H1 (cell line): ENCODE measurements around the gene LIMS1. TPM values are rescaled to one million over a fixed set of nuclear protein-coding genes. Genes with fewer than 3 reads are reported as not detected.
A peak's percentile ranks its signal among the peaks of the same experiment; 100 is the strongest.

Experiments used
- CTCF ChIA-PET: fragments of 300-600 bp; sonication (Branson Sonifier 250); formaldehyde crosslinking; loops from one replicate; lab custom pipeline; 2021; ENCODE audit not compliant: partially characterized antibody; lab: Charles Lee
- POLR2A ChIA-PET: fragments of 300-600 bp; sonication (Branson Sonifier 250); formaldehyde crosslinking; loops from one replicate; lab custom pipeline; 2021; ENCODE audit warnings: inconsistent platforms; ENCODE audit not compliant: partially characterized antibody; lab: Charles Lee
- DNase-seq, 2 experiments: peaks; one replicate each; pipeline versions ENCODE4 v3.0.0 to v3.0.0-alpha.2; 2010 to 2022; ENCODE audit warnings: low spot score in 2 of 2, low read depth in 1 of 2, mixed read lengths in 1 of 2
- FAIRE-seq: peaks from 2 replicates; lab custom pipeline; 2011; peaks lifted over from hg19 to GRCh38; lab: Jason Lieb, UNC
- H2AFZ ChIP-seq: 2 replicates; pipeline ENCODE4 v1.8.1; 2012; ENCODE audit warnings: low read length, inconsistent platforms
- H2AK5ac ChIP-seq: 2 replicates; pipeline ENCODE4 v1.6.1; 2013; ENCODE audit warnings: low read depth, low read length
- H2BK120ac ChIP-seq: replicated peaks from 2 replicates; pipeline ENCODE3; 2013; ENCODE audit warnings: low read depth, low read length, inconsistent platforms
- H2BK12ac ChIP-seq: 2 replicates; pipeline ENCODE4 v1.6.1; 2013; ENCODE audit warnings: low read depth, low read length
- H2BK15ac ChIP-seq: 2 replicates; pipeline ENCODE4 v1.6.1; 2013; ENCODE audit warnings: low read length
- H2BK20ac ChIP-seq: 2 replicates; pipeline ENCODE4 v1.6.1; 2013; ENCODE audit warnings: low read length
- H2BK5ac ChIP-seq: 2 replicates; pipeline ENCODE4 v1.6.1; 2013; ENCODE audit warnings: low read depth, low read length
- H3K14ac ChIP-seq: 2 replicates; pipeline ENCODE4 v1.6.1; 2013; ENCODE audit warnings: inconsistent platforms; ENCODE audit not compliant: insufficient read length
- H3K18ac ChIP-seq: 2 replicates; pipeline ENCODE4 v1.6.1; 2013; ENCODE audit warnings: low read length; ENCODE audit errors: extremely low read depth
- H3K23ac ChIP-seq: 2 replicates; pipeline ENCODE4 v1.6.1; 2013; ENCODE audit warnings: inconsistent platforms; ENCODE audit not compliant: insufficient read length
- H3K23me2 ChIP-seq: 2 replicates; pipeline ENCODE4 v1.6.1; 2013; ENCODE audit warnings: low read depth, low read length
- H3K27ac ChIP-seq: 2 replicates; pipeline ENCODE4 v1.6.1; 2011; ENCODE audit warnings: low read depth, low read length, inconsistent platforms
- H3K27me3 ChIP-seq, 4 experiments: replicated peaks in 1 of 4; 1 replicate in 1 of 4; 2 replicates in 3 of 4; pipeline versions ENCODE4 v1.6.1 to v1.8.1; 2011 to 2013; ENCODE audit warnings: low read length in 3 of 4, mild to moderate bottlenecking in 3 of 4, inconsistent platforms in 2 of 4, mixed read lengths in 2 of 4, moderate library complexity in 1 of 4; ENCODE audit not compliant: control insufficient read depth in 3 of 4, insufficient read depth in 3 of 4; ENCODE audit errors: extremely low read depth in 1 of 4
- H3K36me3 ChIP-seq, 4 experiments: 2 replicates each; pipeline versions ENCODE4 v1.6.1 to v1.8.1; 2011 to 2013; ENCODE audit warnings: mild to moderate bottlenecking in 4 of 4, low read length in 3 of 4, moderate library complexity in 2 of 4, control low read depth in 1 of 4, inconsistent platforms in 1 of 4; ENCODE audit not compliant: insufficient read depth in 4 of 4, control insufficient read depth in 2 of 4
- H3K4ac ChIP-seq: replicated peaks from 2 replicates; pipeline ENCODE3; 2013; ENCODE audit warnings: low read length, low read depth, mixed read lengths, inconsistent platforms; ENCODE audit not compliant: insufficient read length
- H3K4me1 ChIP-seq, 4 experiments: replicated peaks in 1 of 4; 1 replicate in 1 of 4; 2 replicates in 3 of 4; pipeline versions ENCODE4 v1.6.1 to v1.8.1; 2011 to 2013; ENCODE audit warnings: low read length in 3 of 4, inconsistent platforms in 2 of 4, mixed read lengths in 1 of 4; ENCODE audit not compliant: insufficient read depth in 4 of 4, control insufficient read depth in 3 of 4
- H3K4me2 ChIP-seq, 2 experiments: 2 replicates each; pipeline versions ENCODE4 v1.6.1 to v1.8.1; 2011 to 2013; ENCODE audit warnings: low read depth in 2 of 2, low read length in 2 of 2, control low read depth in 1 of 2, inconsistent platforms in 1 of 2, mild to moderate bottlenecking in 1 of 2; ENCODE audit not compliant: insufficient read depth in 1 of 2
- H3K4me3 ChIP-seq, 4 experiments: fragments of 200-600, 300-600 bp in 1 of 4; sonication (generic), shearing (Covaris generic), sonication (Bioruptor Twin) in 1 of 4; 2 replicates each; pipeline versions ENCODE4 v1.5.1 to v1.8.1; 2011 to 2016; ENCODE audit warnings: low read length in 4 of 4, low read depth in 3 of 4, control low read depth in 2 of 4, inconsistent platforms in 2 of 4, mild to moderate bottlenecking in 2 of 4, mixed read lengths in 1 of 4, moderate library complexity in 1 of 4; ENCODE audit not compliant: insufficient read depth in 2 of 4; ENCODE audit errors: extremely low read depth in 1 of 4
- H3K56ac ChIP-seq: replicated peaks from 2 replicates; pipeline ENCODE3; 2013; ENCODE audit warnings: low read depth, mild to moderate bottlenecking, mixed read lengths, low read length, inconsistent platforms; ENCODE audit not compliant: insufficient read length
- H3K79me1 ChIP-seq: 2 replicates; pipeline ENCODE4 v1.6.1; 2013; ENCODE audit warnings: low read depth, low read length, control low read depth
- H3K79me2 ChIP-seq, 2 experiments: 2 replicates each; pipeline versions ENCODE4 v1.6.1 to v1.8.1; 2012 to 2013; ENCODE audit warnings: low read length in 2 of 2, mild to moderate bottlenecking in 2 of 2, inconsistent platforms in 1 of 2; ENCODE audit not compliant: insufficient read depth in 2 of 2, control insufficient read depth in 1 of 2
- H3K9ac ChIP-seq, 4 experiments: replicated peaks in 1 of 4; 1 replicate in 1 of 4; 2 replicates in 3 of 4; pipeline versions ENCODE4 v1.6.1 to v1.8.1; 2011 to 2013; ENCODE audit warnings: low read depth in 3 of 4, low read length in 3 of 4, control low read depth in 2 of 4, mild to moderate bottlenecking in 2 of 4, moderate library complexity in 2 of 4, inconsistent platforms in 1 of 4; ENCODE audit errors: extremely low read depth in 1 of 4
- H3K9me3 ChIP-seq, 2 experiments: 2 replicates each; pipeline versions ENCODE4 v1.6.1 to v1.8.1; 2012 to 2013; ENCODE audit warnings: mild to moderate bottlenecking in 2 of 2, moderate library complexity in 2 of 2, control low read depth in 1 of 2, inconsistent platforms in 1 of 2, low read depth in 1 of 2, low read length in 1 of 2, mixed read lengths in 1 of 2; ENCODE audit not compliant: insufficient read depth in 2 of 2
- H4K20me1 ChIP-seq, 2 experiments: replicated peaks in 1 of 2; 2 replicates each; pipeline versions ENCODE3 to v1.8.1; 2011 to 2013; ENCODE audit warnings: inconsistent platforms in 2 of 2, low read length in 2 of 2, mild to moderate bottlenecking in 1 of 2; ENCODE audit not compliant: insufficient read depth in 2 of 2, control insufficient read depth in 1 of 2
- H4K5ac ChIP-seq: 2 replicates; pipeline ENCODE4 v1.6.1; 2013; ENCODE audit warnings: low read length, low read depth, mixed read lengths, inconsistent platforms; ENCODE audit not compliant: insufficient read length
- H4K8ac ChIP-seq: 2 replicates; pipeline ENCODE4 v1.8.0; 2013; ENCODE audit warnings: mild to moderate bottlenecking, moderate library complexity, low read length, inconsistent platforms; ENCODE audit not compliant: insufficient read depth; ENCODE audit errors: extremely low read depth
- H4K91ac ChIP-seq: replicated peaks from 2 replicates; pipeline ENCODE3; 2013; ENCODE audit warnings: low read length, mixed read lengths, inconsistent platforms; ENCODE audit not compliant: insufficient read length
- CTCF ChIP-seq, 3 experiments: IDR thresholded peaks; 1 replicate in 2 of 3; 2 replicates in 1 of 3; pipeline versions ENCODE4 v1.5.1 to v1.6.1; 2011; ENCODE audit warnings: low read length in 3 of 3, mild to moderate bottlenecking in 3 of 3, inconsistent platforms in 2 of 3, low read depth in 1 of 3, moderate library complexity in 1 of 3; ENCODE audit not compliant: insufficient read depth in 1 of 3; ENCODE audit errors: control extremely low read depth in 1 of 3
- GTF2F1 ChIP-seq: IDR thresholded peaks from 2 replicates; pipeline ENCODE4 v1.6.1; 2012; ENCODE audit warnings: low read depth, low read length, improper control_type of control experiment, borderline replicate concordance
- HDAC6 ChIP-seq: IDR thresholded peaks from one replicate; pipeline ENCODE4 v1.7.1; 2012; ENCODE audit warnings: low read depth, mild to moderate bottlenecking, inconsistent platforms, low read length, moderate library complexity
- KDM1A ChIP-seq: fragments of 200-600, 300-600 bp; sonication (generic); IDR thresholded peaks from 2 replicates; pipeline ENCODE4 v1.7.1; 2016; ENCODE audit warnings: mild to moderate bottlenecking, low read length, borderline replicate concordance
- POLR2A ChIP-seq, 2 experiments: IDR thresholded peaks; 1 replicate in 1 of 2; 2 replicates in 1 of 2; pipeline ENCODE4 v1.6.1; 2011; ENCODE audit warnings: low read depth in 2 of 2, low read length in 2 of 2, mild to moderate bottlenecking in 2 of 2; ENCODE audit errors: control extremely low read depth in 1 of 2
- RAD21 ChIP-seq, 2 experiments: IDR thresholded peaks in 1 of 2; conservative IDR thresholded peaks in 1 of 2; 2 replicates each; pipeline ENCODE4 v1.6.1; 2011; ENCODE audit warnings: low read depth in 2 of 2, low read length in 2 of 2, improper control_type of control experiment in 1 of 2, inconsistent platforms in 1 of 2, mild to moderate bottlenecking in 1 of 2, moderate library complexity in 1 of 2
- RNF2 ChIP-seq: fragments of 200-900, 300-1000 bp; sonication (generic); IDR thresholded peaks from 2 replicates; pipeline ENCODE4 v1.7.1; 2016; ENCODE audit warnings: borderline replicate concordance, low read depth, mild to moderate bottlenecking, antibody characterized with exemption, low read length; ENCODE audit not compliant: poor library complexity, severe bottlenecking; ENCODE audit errors: missing control alignments
- SP4 ChIP-seq: IDR thresholded peaks from 2 replicates; pipeline ENCODE4 v1.6.1; 2012; ENCODE audit warnings: low read length, inconsistent platforms
- TAF7 ChIP-seq: optimal IDR thresholded peaks from 2 replicates; pipeline ENCODE3; 2011; ENCODE audit warnings: low read depth, mild to moderate bottlenecking, inconsistent platforms, low read length, moderate library complexity, borderline replicate concordance
- WGBS, 2 experiments: shearing (Covaris generic) in 1 of 2; methylation state at CpG; one replicate each; pipeline versions ENCODE4 v1.1.6 to v1.1.7; 2013 to 2015; ENCODE audit warnings: low lambda C conversion rate in 2 of 2, mixed read lengths in 2 of 2, inconsistent platforms in 1 of 2, low coverage in 1 of 2, missing lambda C conversion rate in 1 of 2; ENCODE audit not compliant: insufficient replicate concordance in 2 of 2, insufficient coverage in 1 of 2, insufficient read length in 1 of 2; ENCODE audit errors: extremely low coverage in 1 of 2, missing lambda C conversion rate in 1 of 2; 5-methylcytosine and 5-hydroxymethylcytosine counted together
- polyA plus RNA-seq, 7 experiments: library from polyadenylated mRNA; depleted of rRNA in 3 of 7; stranded (reverse) in 5 of 7; unstranded in 2 of 7; fragments of >200 nt in 5 of 7; fragments of 200-250 nt in 2 of 7; gene quantifications; 1 replicate in 5 of 7; 2 replicates in 1 of 7; 4 replicates in 1 of 7; pipeline versions ENCODE4 v1.2.1 to v1.2.3, GENCODE V29; 2011 to 2013; ENCODE audit warnings: missing spikeins in 2 of 7, mixed read lengths in 2 of 7
- total RNA-seq: library from RNA; stranded (reverse); fragmentation: NEBNext Ultra II Directional; extraction: Animal tissue kit (Norgen Biotek cat#: 25700); gene quantifications from 2 replicates; pipeline ENCODE4 v1.2.1, GENCODE V29; 2021

LIMS1 gene
- total and polyA plus RNA-seq, 2 of the 8 experiments (the other 6 are each of a cell fraction or from before 2014, with no cell fraction given) = 24.1 to 36.7 TPM

DNA sequence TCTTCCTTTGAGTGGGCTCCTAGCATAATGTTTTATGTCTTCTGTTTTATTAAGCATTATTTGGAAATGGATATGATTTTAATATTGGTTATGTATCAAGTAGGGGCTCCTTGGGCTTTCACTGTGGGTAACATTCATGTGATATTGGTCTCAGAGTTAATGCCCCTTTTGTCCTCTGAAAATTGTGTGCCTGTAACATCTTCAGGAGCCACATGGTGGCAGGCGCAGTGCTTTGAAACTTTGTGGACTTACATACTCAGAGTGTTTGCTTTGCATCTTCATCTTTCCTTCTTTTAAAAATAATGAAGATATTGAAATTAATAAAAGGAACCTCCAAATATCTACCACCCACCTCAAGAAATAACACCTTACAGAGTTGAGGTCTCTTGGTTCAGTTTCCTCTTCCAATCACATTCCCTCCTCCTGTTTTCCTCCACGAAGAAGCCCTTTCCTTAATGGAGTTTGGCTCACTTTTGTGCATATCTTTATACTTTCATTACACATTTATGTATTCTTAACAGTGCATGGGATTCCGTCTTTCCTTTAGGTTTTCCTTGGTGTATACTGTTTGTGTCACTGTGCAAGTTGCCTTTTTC lies 73.5 kb downstream of the LIMS1 start:
- DNase-seq (no peak), FAIRE-seq (no peak)
- Histone ChIP-seq H4K20me1 (peaks cover 0 to 2% of the 10 kb centered on the region in 2 experiments), H2AFZ (no peak overlapping the region), H3K79me2 (peaks cover 0 to 9% of the 10 kb centered on the region in 2 experiments; a peak in 2 of 4 replicates), H3K79me1 (peaks cover 3% of the 10 kb centered on the region; the same call in 1 of the 2 replicates), H3K27me3 (no peaks in the 10 kb centered on the region), H3K9ac (no peak overlapping the region), H3K4me3 (no peak overlapping the region), H3K27ac (no peak overlapping the region), H3K14ac (no peak overlapping the region), H4K5ac (no peak overlapping the region), H3K36me3 (no peaks in the 10 kb centered on the region), H2BK5ac (no peak overlapping the region)
- CTCF ChIA-PET = interaction anchor here (0.6 to 7.0 kb wide), 18 partner anchors 9 to 1828 kb away, joined by 3 to 109 read pairs (median 4); no protein-coding TSS in a partner anchor
- no peak for TF ChIP-seq KDM1A
- TF ChIP-seq POLR2A (IDR thresholded peaks at IDR 0.05; ENCODE audit: control extremely low read depth in 1 of 2, low read depth in 2 of 2, low read length in 2 of 2) = no peak
- TF ChIP-seq GTF2F1 = no peak
- no peak for TF ChIP-seq RNF2
- TF ChIP-seq TAF7 = no peak
- peak in 2 of 3 experiments; percentile 65 to 74; a peak in 3 of 4 replicates for TF ChIP-seq CTCF (IDR thresholded peaks at IDR 0.05; ENCODE audit: control extremely low read depth in 1 of 3, insufficient read depth in 1 of 3, low read depth in 1 of 3, low read length in 3 of 3)
- TF ChIP-seq SP4 = no peak
- peak; percentile 70 to 80 for TF ChIP-seq RAD21 (IDR thresholded peaks at IDR 0.05 in 1 of 2, conservative IDR thresholded peaks at IDR 0.05 in 1 of 2; ENCODE audit: low read depth in 2 of 2, low read length in 2 of 2)
- TF ChIP-seq HDAC6 = no peak
- TF ChIP-seq, all 59 proteins: peak for 2
- Histone ChIP-seq H4K8ac (no peak overlapping the region), H2BK15ac (no peak overlapping the region), H2BK120ac (no peak overlapping the region), H2BK12ac (no peak overlapping the region), H3K4ac (no peak overlapping the region), H3K23me2 (no peaks in the 10 kb centered on the region), H3K18ac (no peak overlapping the region), H2BK20ac (no peak overlapping the region), H2AK5ac (no peak overlapping the region), H3K9me3 (no peaks in the 10 kb centered on the region), H3K56ac (no peak overlapping the region), H3K4me1 (peaks cover 0 to 9% (median 1%) of the 10 kb centered on the region in 4 experiments; a peak in 1 of 7 replicates), H3K23ac (no peak overlapping the region), H3K4me2 (no peak overlapping the region), H4K91ac (no peak overlapping the region)
- POLR2A ChIA-PET = interaction anchor here (1.6 to 1.7 kb wide), 2 partner anchors 13 to 14 kb away, joined by 3 read pairs; no protein-coding TSS in a partner anchor
- WGBS, 2 experiments = 81% methylated on average over 3 of the region's 3 CpGs; no CpG with 5 or more reads in 1 of the 2 experiments
